GM18517 (cell line): ENCODE results near the gene CEPT1.
A peak's percentile ranks its signal among the peaks of the same experiment; 100 is the strongest.

Experiments
- ATAC-seq: cut with Tn5 transposase; IDR thresholded peaks from one replicate; pipeline ENCODE4 v1.9.1; 2021; ENCODE audit warnings: mild to moderate bottlenecking, moderate library complexity; ENCODE audit not compliant: unreplicated experiment

The CEPT1 gene

DNA sequence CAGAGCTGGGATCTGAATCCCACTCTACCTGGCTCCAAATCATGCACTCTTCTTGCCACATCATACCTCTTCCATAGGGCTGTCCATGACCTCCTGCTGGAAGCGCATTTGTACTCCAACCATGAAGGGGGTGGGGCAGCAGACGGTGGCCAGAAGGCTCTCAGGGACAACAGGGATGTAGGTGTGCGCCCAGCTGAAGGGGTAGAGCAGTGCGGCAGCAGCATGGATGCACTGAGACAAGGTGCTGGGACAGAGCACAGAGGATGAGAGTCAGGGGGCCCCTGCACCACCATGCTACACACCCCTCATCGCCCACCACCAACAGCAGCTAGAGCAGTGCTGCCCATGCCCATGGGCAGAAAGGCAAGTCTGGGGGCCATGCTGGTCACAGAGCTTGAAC lies 52.1 kb downstream of the CEPT1 start:
- no peak for ATAC-seq

DNA sequence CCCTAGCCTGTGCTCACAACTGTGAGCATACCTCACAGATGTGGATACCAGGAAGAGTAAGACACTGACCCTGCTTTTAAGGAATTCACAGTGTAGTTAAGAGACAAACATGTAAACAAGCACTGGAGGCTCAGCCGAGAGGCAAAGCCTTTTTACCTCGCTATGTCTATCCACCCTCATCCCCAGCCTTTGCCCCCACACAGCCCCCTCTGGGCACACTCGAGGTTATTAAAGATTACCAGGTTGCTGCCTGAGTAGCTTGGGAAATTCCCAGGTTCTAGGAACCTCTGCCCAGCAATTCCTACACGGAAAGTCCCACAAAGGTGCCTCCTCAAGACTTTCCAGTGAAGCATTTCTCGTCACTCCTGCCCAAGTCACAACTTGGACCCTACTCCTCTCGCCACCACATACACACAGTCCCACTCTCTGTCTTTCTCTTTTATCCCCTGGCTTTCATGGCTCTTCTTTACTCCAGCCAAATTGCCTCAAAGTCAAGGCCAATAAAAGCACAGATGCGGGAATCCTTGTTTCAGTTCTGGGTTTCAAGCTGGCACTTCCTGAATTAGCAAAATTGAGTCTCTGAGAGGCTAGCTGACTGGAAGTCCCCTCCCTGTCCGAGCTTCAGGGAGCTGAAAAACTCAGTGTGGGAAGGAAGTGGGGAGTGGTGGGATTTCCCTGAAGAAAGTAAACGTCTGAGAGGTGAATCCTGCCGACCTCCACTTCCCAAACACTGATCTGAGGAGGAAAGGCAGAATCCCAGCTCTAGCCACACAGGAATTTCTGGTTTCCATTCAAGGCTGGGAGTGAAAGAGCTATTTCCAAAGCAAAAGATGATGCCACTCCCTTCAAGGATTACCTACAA lies 52.9 kb downstream of the CEPT1 start:
- no peak for ATAC-seq

GRCh38 chr1:111193712-111194480 lies 53.9 kb downstream of the CEPT1 start:
- ATAC-seq, result no peak

- no peak for ATAC-seq
These were observed 55.1 kb downstream of the CEPT1 start for GRCh38 chr1:111195002-111195684.

- ATAC-seq, result no peak
These were observed 56.2 kb downstream of the CEPT1 start for GRCh38 chr1:111196213-111196612.

GRCh38 chr1:111197598-111198284 lies 57.7 kb downstream of the CEPT1 start:
- no peak for ATAC-seq

DNA sequence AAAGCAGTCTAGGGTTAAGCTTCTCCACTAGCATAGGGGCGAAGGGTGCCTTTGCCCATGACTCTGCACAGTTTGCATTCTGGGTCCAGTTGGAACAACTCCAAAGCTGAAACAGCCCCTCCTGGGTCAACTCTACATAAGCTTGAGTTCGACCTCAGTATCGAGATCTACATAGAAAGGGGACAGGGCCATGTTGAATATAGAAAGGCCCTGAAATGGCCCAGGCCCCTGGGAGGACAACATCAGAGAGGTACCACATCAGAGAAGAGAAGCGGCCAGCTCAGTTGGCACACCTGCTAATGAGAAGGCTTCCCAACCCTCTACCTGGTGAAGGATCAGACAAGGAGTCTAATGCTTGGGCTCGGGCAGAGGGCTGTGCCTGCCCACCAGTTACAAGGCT lies 58.8 kb downstream of the CEPT1 start:
- no peak for ATAC-seq

- ATAC-seq, result no peak
These were observed 59.3 kb downstream of the CEPT1 start for GRCh38 chr1:111199329-111199728.

- ATAC-seq, result no peak
These were observed 60.1 kb downstream of the CEPT1 start, which contains the start of gene DENND2D for GRCh38 chr1:111199881-111200801. TSS of gene DENND2D (minus strand) at chr1:111200646. CDS start at chr1:111200459, 187 bp downstream.

DNA sequence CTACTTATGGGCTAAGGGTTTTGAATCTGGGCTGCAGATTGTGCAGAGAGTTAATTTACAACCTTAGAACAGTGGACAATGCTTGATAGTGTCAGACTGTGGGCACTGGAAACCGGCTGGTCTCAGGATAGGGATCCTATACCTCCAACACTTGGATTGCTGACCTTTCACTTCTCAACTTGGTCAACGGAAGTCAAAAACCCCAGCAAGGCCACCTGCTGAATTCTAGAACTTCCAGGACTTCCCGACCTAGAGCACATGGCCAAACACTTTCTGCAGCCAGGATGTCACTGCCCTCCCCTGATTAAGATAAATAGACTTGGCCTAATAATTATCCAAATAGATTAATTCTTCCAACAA lies 60.8 kb downstream of the CEPT1 start:
- no peak for ATAC-seq

DNA sequence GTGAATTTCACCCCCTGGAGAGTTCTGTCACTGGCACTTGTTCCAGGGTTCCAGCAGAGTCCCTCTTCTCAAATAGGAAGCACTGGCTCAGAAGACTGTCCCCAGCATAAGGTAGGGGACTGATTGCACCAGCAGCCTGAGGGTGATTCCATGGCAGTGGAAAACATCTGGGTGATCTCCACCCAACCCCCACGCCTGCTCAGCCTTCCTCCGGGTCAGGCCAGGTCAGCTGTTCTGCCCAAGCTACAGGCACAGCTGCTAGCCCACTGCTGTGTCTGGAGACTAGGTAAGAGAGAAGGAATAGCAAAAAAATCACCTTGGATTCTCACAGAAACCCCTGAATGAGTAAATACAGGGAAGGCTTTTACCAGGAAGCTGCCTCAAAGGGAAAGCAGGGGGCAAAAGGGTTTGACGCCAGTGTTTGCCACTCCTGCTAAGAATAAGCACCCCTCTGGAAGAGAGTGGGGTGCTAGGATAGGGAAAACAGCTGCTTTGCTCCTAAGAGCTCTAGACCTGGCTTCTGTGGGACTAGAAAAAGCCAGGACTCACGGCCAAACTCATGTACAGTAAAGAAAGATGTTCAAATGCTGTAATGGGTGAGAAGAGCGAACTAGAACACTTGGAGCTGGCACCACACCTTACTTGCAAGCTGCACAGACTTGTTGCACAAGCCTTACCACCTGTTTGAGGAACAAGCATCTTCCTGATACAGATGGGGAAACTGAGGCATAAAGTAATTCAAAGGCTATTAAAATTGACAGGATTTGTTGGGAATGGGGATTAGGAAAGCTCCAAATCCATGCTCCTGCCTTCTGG lies 61.5 kb downstream of the CEPT1 start:
- ATAC-seq, result no peak

- ATAC-seq, result no peak
These were observed 62.3 kb downstream of the CEPT1 start for GRCh38 chr1:111202366-111202706.

GRCh38 chr1:111202707-111203623 lies 62.9 kb downstream of the CEPT1 start:
- ATAC-seq, result no peak

- ATAC-seq, result peak; percentile 49
These were observed 63.7 kb downstream of the CEPT1 start for GRCh38 chr1:111203681-111204200.

DNA sequence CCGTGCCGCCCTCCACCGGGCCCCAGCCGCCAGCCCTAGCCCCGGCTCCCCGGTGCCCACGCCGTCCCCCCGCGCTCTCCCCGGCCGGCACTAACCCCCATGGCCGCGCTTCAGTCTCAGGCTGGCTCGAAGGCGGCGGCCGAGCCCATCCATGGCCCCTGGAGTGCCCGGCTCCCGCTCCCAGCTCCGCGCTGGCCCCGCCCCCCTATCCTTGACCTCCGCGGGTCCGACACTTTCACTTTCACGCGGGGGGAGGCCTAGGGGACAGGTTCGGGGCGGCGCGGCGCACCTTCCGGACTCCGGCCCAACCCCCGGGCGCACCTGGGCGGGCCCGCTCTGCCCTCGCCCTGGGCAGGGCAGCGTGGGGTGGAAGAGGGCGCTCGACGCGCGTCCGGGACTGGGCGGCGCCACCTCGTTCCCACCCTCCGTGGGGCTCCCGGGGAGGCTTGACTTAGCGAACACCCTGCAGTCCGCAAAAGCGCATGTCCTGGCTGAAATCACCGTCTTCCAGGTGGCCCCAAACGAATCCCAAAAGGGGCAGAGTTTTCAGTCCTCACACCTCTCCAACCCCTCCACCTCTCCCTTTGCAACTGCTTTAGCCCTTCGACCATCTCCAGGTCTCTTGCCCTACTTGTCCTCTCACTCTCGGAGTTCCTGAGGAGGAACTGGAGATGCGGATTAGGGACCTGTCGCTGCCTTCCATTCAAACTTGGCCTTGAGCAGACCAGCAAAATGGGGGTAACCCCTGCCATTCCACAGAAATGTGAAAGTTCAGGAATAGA lies 64.4 kb downstream of the CEPT1 start:
- peak; percentile 52 for ATAC-seq

GRCh38 chr1:111204983-111205713 lies 65.1 kb downstream of the CEPT1 start:
- no peak for ATAC-seq

GRCh38 chr1:111205714-111206050 lies 65.7 kb downstream of the CEPT1 start:
- no peak for ATAC-seq
